H9 (cell line): ENCODE data around the gene RPS6KA6. TPM values are rescaled to one million over a fixed set of nuclear protein-coding genes. Genes with fewer than 3 reads are reported as not detected.

Source experiments
- DNase-seq: peaks from one replicate; pipeline ENCODE4 v3.0.0-alpha.2; 2017
- H2AFZ ChIP-seq: one replicate; pipeline ENCODE4 v1.6.1; 2013; ENCODE audit warnings: mild to moderate bottlenecking, low read length, control low read depth, moderate library complexity
- H2AK5ac ChIP-seq: 2 replicates; pipeline ENCODE4 v1.6.1; 2013; ENCODE audit warnings: low read length, control low read depth, mixed read lengths; ENCODE audit not compliant: insufficient read length
- H2BK120ac ChIP-seq: one replicate; pipeline ENCODE4 v1.6.1; 2013; ENCODE audit warnings: low read depth, mild to moderate bottlenecking, low read length, control low read depth, inconsistent platforms; ENCODE audit not compliant: poor library complexity, severe bottlenecking
- H2BK12ac ChIP-seq: 2 replicates; pipeline ENCODE4 v1.6.1; 2013; ENCODE audit warnings: low read length, control low read depth, mixed read lengths, low read depth; ENCODE audit not compliant: insufficient read length
- H2BK15ac ChIP-seq: 2 replicates; pipeline ENCODE4 v1.6.1; 2013; ENCODE audit warnings: low read depth, low read length, control low read depth
- H2BK20ac ChIP-seq: one replicate; pipeline ENCODE4 v1.6.1; 2013; ENCODE audit warnings: low read depth, mild to moderate bottlenecking, low read length, control low read depth, inconsistent platforms; ENCODE audit not compliant: poor library complexity, severe bottlenecking
- H2BK5ac ChIP-seq: 2 replicates; pipeline ENCODE4 v1.6.1; 2013; ENCODE audit warnings: low read length, control low read depth, mixed read lengths; ENCODE audit not compliant: insufficient read length
- H3K14ac ChIP-seq: 2 replicates; pipeline ENCODE4 v1.6.1; 2013; ENCODE audit warnings: low read length, control low read depth; ENCODE audit not compliant: insufficient read depth
- H3K18ac ChIP-seq: 2 replicates; pipeline ENCODE4 v1.6.1; 2013; ENCODE audit warnings: low read depth, mild to moderate bottlenecking, mixed read lengths, low read length, control low read depth; ENCODE audit not compliant: insufficient read length
- H3K23ac ChIP-seq: 2 replicates; pipeline ENCODE4 v1.6.1; 2013; ENCODE audit warnings: low read length, control low read depth, mixed read lengths, low read depth; ENCODE audit not compliant: insufficient read length
- H3K23me2 ChIP-seq: 2 replicates; pipeline ENCODE4 v1.6.1; 2013; ENCODE audit warnings: low read depth, mild to moderate bottlenecking, mixed read lengths, low read length, control low read depth; ENCODE audit not compliant: insufficient read length, poor library complexity, severe bottlenecking
- H3K27ac ChIP-seq: 2 replicates; pipeline ENCODE4 v1.5.1; 2013; ENCODE audit warnings: low read length, control low read depth, mixed read lengths, low read depth; ENCODE audit not compliant: insufficient read length
- H3K27me3 ChIP-seq: 2 replicates; pipeline ENCODE4 v1.6.1; 2013; ENCODE audit warnings: low read length, control low read depth, inconsistent platforms; ENCODE audit not compliant: insufficient read depth
- H3K4ac ChIP-seq: 2 replicates; pipeline ENCODE4 v1.6.1; 2013; ENCODE audit warnings: low read depth, mild to moderate bottlenecking, control low read depth, inconsistent platforms, low read length, moderate library complexity
- H3K4me1 ChIP-seq: 2 replicates; pipeline ENCODE4 v1.6.1; 2013; ENCODE audit warnings: low read length, control low read depth, inconsistent platforms; ENCODE audit not compliant: insufficient read depth
- H3K4me2 ChIP-seq: 2 replicates; pipeline ENCODE4 v1.6.1; 2013; ENCODE audit warnings: low read length, control low read depth, mixed read lengths; ENCODE audit not compliant: insufficient read length, insufficient read depth
- H3K56ac ChIP-seq: 2 replicates; pipeline ENCODE4 v1.6.1; 2013; ENCODE audit warnings: low read depth, mild to moderate bottlenecking, mixed read lengths, low read length, control low read depth; ENCODE audit not compliant: insufficient read length
- H3K79me1 ChIP-seq: 2 replicates; pipeline ENCODE4 v1.6.1; 2013; ENCODE audit warnings: low read depth, mild to moderate bottlenecking, moderate library complexity, low read length, control low read depth, inconsistent platforms; ENCODE audit not compliant: insufficient read depth, poor library complexity, severe bottlenecking
- H3K79me2 ChIP-seq: 2 replicates; pipeline ENCODE4 v1.6.1; 2013; ENCODE audit warnings: low read length, control low read depth, inconsistent platforms; ENCODE audit not compliant: insufficient read depth
- H3K9ac ChIP-seq: 2 replicates; pipeline ENCODE4 v1.6.1; 2013; ENCODE audit warnings: low read length, control low read depth, mixed read lengths; ENCODE audit not compliant: insufficient read length; ENCODE audit errors: extremely low read depth
- H3K9me3 ChIP-seq: one replicate; pipeline ENCODE4 v1.6.1; 2013; ENCODE audit warnings: low read depth, low read length, inconsistent platforms; ENCODE audit not compliant: control insufficient read depth
- H3T11ph ChIP-seq: one replicate; pipeline ENCODE4 v1.6.1; 2013; ENCODE audit warnings: mild to moderate bottlenecking, low read length, control low read depth, inconsistent platforms
- H4K20me1 ChIP-seq: one replicate; pipeline ENCODE4 v1.6.1; 2013; ENCODE audit not compliant: control insufficient read depth, insufficient read length, insufficient read depth
- H4K5ac ChIP-seq: 2 replicates; pipeline ENCODE4 v1.6.1; 2013; ENCODE audit warnings: low read depth, mild to moderate bottlenecking, mixed read lengths, low read length, control low read depth; ENCODE audit not compliant: insufficient read length
- H4K8ac ChIP-seq: replicated peaks from 2 replicates; pipeline ENCODE4 v1.6.1; 2013; ENCODE audit warnings: low read length, control low read depth, mixed read lengths, low read depth; ENCODE audit not compliant: insufficient read length
- H4K91ac ChIP-seq: 2 replicates; pipeline ENCODE4 v1.6.1; 2013; ENCODE audit warnings: low read depth, mild to moderate bottlenecking, moderate library complexity, mixed read lengths, low read length, control low read depth; ENCODE audit not compliant: insufficient read length
- H3K27ac Mint-ChIP-seq, 3 experiments: 2 replicates in 2 of 3; 3 replicates in 1 of 3; pipeline ENCODE4 v1.8.0; 2020 to 2021; ENCODE audit warnings: mixed read lengths in 3 of 3, mild to moderate bottlenecking in 1 of 3, moderate library complexity in 1 of 3
- H3K27me3 Mint-ChIP-seq: 2 replicates; pipeline ENCODE4 v1.8.0; 2021; ENCODE audit warnings: low read depth, mild to moderate bottlenecking, moderate library complexity, mixed read lengths
- H3K36me3 Mint-ChIP-seq, 3 experiments: 2 replicates in 2 of 3; 3 replicates in 1 of 3; pipeline ENCODE4 v1.8.0; 2020 to 2021; ENCODE audit warnings: low read depth in 3 of 3, mixed read lengths in 3 of 3; ENCODE audit not compliant: insufficient read depth in 1 of 3
- H3K4me1 Mint-ChIP-seq, 2 experiments: 2 replicates each; pipeline ENCODE4 v1.8.0; 2020; ENCODE audit warnings: mixed read lengths in 2 of 2
- H3K4me3 Mint-ChIP-seq, 2 experiments: 2 replicates in 1 of 2; 3 replicates in 1 of 2; pipeline ENCODE4 v1.8.0; 2020 to 2021; ENCODE audit warnings: mild to moderate bottlenecking in 2 of 2, mixed read lengths in 2 of 2, moderate library complexity in 1 of 2
- H3K9me3 Mint-ChIP-seq, 2 experiments: 2 replicates in 1 of 2; 3 replicates in 1 of 2; pipeline ENCODE4 v1.8.0; 2020; ENCODE audit warnings: mild to moderate bottlenecking in 2 of 2, mixed read lengths in 2 of 2, moderate library complexity in 1 of 2
- CTCF ChIP-seq: fragments of 200-600 bp; sonication (generic); conservative IDR thresholded peaks from 3 replicates; pipeline ENCODE4 v1.8.0; 2021; ENCODE audit warnings: antibody characterized with exemption, mild to moderate bottlenecking
- WGBS: extraction: QIAGEN DNeasy Blood & Tissue Kit; methylation state at CpG from one replicate; pipeline ENCODE4 v1.1.7; 2013; ENCODE audit warnings: missing lambda C conversion rate, low lambda C conversion rate, mixed read lengths; ENCODE audit not compliant: insufficient read length; ENCODE audit errors: extremely low coverage; 5-methylcytosine and 5-hydroxymethylcytosine counted together
- total RNA-seq: library from RNA; stranded (reverse); gene quantifications from 2 replicates; pipeline ENCODE4 v1.2.1, GENCODE V29; 2021

RPS6KA6 gene
- total RNA-seq, 1 experiment from 2014 or later = 12.1 TPM

GRCh38 chrX:84188320-84188834, 378 bp upstream of the RPS6KA6 start:
- Histone ChIP-seq H2BK120ac (no peak overlapping the region), H3K9me3 (peaks cover 8% of the 10 kb centered on the region), H4K20me1 (no peaks in the 10 kb centered on the region), H3K56ac (no peak overlapping the region), H3K18ac (no peak overlapping the region), H3K9ac (no peak overlapping the region), H4K91ac (no peak overlapping the region), H2AK5ac (no peak overlapping the region), H3K79me1 (peaks cover 2% of the 10 kb centered on the region), H4K8ac (no peak overlapping the region), H3K23me2 (peaks cover 6% of the 10 kb centered on the region), H3K4ac (no peak overlapping the region), H2BK5ac (no peak overlapping the region), H3K4me1 (no peaks in the 10 kb centered on the region), H4K5ac (no peak overlapping the region), H3K79me2 (no peaks in the 10 kb centered on the region), H2AFZ (no peak overlapping the region), H2BK12ac (no peak overlapping the region), H3K14ac (no peak overlapping the region), H3K27ac (no peak overlapping the region), H3K4me2 (peak overlapping the region; percentile 39), H3K27me3 (no peaks in the 10 kb centered on the region), H3K23ac (no peak overlapping the region), H2BK20ac (no peak overlapping the region), H3T11ph (no peak overlapping the region), H2BK15ac (no peak overlapping the region)
- Mint-ChIP-seq H3K4me3 (peak overlapping the region; percentile 87 to 97), H3K9me3 (peaks cover 50 to 51% of the 10 kb centered on the region in 2 experiments), H3K27me3 (no peaks in the 10 kb centered on the region; the same call in 1 of the 2 replicates), H3K4me1 (peaks cover 0 to 11% of the 10 kb centered on the region in 2 experiments; a peak in 2 of 4 replicates), H3K36me3 (peaks cover 3 to 6% (median 4%) of the 10 kb centered on the region in 3 experiments; a peak in 4 of 7 replicates), H3K27ac (no peak overlapping the region; a peak in 1 of 7 replicates)
- DNase-seq = peak; percentile 62
- TF ChIP-seq CTCF = no peak
- no CpG with 5 or more reads among the region's 19 CpGs for WGBS
